GM13977 (cell line): ENCODE measurements around the gene ADAMTS8.

Experiments
- DNase-seq: peaks from one replicate; pipeline ENCODE4 v3.0.0; 2012; ENCODE audit warnings: low spot score
- in situ Hi-C: fragments of 300-500 bp; cut with MboI; formaldehyde crosslinking; loops from one replicate; pipeline ENCODE4 v1.12.0; 2022; ENCODE audit warnings: low sequenced_read_pairs, low pct_unique_long_range_greater_than_20kb, mixed read lengths, inconsistent platforms; ENCODE audit not compliant: unreplicated experiment
- TF ChIP-seq, protein P1 (sequence below): IDR thresholded peaks from 2 replicates; pipeline ENCODE4 v1.5.1; 2012; ENCODE audit warnings: mild to moderate bottlenecking, control low read depth; ENCODE audit not compliant: insufficient read depth; ENCODE audit errors: extremely low read depth, missing control alignments

Gene ADAMTS8

DNA sequence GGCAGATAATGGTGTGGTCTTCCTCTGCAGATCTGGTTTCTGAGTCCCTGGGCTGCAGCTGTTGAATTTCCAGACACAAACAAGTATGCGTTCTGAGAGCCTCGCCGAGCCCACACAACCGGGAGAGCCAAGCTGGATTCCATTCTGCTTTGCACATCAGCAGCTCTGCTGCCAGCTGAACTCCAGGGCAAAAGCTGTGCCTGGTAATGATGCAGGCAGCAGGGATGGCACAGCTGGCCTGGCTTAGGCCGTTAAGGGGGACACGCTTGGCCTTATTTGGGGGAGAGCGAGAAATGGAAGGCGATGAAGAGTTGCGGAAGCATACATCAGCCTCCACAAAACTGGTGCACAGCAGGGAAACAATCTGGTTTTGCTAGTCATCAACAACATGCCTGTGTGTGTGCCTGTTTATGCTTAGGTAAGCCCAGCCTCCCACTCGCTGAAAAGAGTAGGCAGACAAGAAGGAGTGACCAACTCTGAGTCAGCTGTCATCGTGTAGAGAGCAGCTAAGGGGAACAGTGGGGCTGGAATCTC lies 25.1 kb downstream of the ADAMTS8 start:
- TF ChIP-seq, protein P1, sequence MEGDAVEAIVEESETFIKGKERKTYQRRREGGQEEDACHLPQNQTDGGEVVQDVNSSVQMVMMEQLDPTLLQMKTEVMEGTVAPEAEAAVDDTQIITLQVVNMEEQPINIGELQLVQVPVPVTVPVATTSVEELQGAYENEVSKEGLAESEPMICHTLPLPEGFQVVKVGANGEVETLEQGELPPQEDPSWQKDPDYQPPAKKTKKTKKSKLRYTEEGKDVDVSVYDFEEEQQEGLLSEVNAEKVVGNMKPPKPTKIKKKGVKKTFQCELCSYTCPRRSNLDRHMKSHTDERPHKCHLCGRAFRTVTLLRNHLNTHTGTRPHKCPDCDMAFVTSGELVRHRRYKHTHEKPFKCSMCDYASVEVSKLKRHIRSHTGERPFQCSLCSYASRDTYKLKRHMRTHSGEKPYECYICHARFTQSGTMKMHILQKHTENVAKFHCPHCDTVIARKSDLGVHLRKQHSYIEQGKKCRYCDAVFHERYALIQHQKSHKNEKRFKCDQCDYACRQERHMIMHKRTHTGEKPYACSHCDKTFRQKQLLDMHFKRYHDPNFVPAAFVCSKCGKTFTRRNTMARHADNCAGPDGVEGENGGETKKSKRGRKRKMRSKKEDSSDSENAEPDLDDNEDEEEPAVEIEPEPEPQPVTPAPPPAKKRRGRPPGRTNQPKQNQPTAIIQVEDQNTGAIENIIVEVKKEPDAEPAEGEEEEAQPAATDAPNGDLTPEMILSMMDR: no peak
- in situ Hi-C loops: loop anchor here (25.0 kb wide), 1 partner anchor 191 kb away; no protein-coding TSS in a partner anchor
- DNase-seq: no peak

DNA sequence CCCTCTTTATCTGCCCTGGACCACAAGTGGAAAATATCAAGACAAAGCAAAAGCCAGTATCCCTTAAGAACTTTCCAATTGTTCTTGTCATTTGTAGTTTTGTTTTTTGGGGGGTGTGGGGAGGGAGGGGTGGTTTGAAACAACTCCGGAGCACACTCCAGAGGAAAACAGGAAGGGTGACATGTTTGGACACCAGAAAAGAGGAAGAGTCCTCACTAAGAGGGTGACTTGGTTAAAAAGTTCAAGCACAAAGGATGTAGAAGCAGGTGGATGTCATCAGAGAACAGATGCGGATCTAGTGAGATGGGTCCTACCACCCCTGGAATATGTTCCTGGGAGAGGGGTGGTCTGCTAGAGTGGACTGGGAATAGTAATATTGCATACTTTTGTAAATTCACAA lies 25.8 kb downstream of the ADAMTS8 start:
- TF ChIP-seq, protein P1: no peak
- in situ Hi-C loops: loop anchor here (25.0 kb wide), 1 partner anchor 190 kb away; no protein-coding TSS in a partner anchor
- DNase-seq: no peak

DNA sequence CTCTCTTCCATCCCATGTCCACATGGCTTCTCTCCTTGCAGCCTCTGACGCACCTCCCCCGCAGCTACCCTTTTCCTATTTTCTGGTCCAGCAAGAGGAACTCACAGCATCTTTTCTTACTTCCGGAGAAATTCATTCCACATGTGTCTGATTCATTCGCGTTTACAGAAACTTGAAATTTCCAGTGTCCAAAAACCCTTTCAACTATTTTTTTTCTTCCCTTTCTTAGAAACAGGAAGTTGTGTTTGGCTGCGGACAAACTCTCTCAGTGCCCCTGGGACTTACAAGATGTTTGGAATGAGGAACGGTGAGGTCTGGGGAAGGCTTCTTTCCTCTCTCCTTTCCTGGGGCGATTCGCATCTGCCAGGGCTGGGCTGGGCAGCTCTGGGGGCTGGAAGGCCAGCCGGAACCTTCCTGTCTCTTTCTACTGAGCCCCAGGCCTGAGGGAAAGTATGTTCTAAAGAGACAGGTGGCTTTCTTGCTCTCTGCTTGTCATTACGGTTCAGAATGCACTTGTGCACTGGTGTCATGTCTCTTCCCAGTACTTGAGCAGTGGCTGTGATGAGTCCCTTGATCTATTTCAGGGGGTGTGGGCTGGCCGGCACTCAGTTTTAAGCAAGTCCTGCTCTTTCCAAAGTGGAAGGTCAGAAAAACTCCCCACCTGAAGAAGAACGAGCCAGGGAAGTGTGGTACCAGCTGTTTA lies 27.5 kb downstream of the ADAMTS8 start:
- DNase-seq: no peak
- TF ChIP-seq, protein P1: no peak
- in situ Hi-C loops: loop anchor here (25.0 kb wide), 1 partner anchor 189 kb away; no protein-coding TSS in a partner anchor

DNA sequence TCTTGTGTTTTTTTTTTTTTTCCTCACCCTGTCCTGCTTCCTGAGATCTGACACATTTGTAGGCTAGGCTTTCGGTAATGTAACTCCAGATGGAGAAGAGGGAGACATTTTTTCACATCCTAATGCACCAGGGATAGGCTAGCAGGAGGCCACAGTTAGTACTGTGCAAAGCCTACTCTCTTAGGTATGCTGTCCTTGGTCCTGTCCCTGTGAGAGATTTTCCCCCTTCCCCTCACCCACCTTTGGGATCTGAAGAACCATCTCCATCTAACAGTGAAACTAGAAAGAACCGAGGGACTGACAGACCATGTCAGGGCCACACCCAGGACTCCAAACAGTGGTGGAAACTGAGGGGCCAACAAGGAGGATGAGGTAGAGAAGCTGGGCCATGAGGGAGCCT lies 29.2 kb downstream of the ADAMTS8 start:
- in situ Hi-C loops: no loop called here
- TF ChIP-seq, protein P1: no peak
- no peak for DNase-seq

DNA sequence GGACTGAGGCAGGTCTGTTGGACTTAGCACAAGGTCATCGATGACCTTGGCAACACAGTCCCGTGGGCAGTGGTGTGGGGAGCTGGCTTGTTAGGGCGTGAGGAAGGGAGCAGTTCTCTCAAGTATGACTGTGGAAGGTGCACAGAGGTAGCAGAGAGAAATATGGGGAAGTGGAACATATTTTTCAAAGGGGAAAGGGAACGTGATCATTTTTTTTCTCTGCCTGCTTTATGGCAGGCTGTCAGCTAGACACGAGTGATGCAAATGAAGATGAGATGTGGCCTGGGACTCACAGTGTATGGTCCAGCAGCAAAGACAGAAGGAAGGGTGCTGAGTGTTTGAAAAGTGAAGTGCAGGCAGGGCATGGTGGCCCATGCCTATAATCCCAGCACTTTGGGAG lies 30.6 kb downstream of the ADAMTS8 start:
- DNase-seq: no peak
- in situ Hi-C loops: no loop called here
- TF ChIP-seq, protein P1: no peak

DNA sequence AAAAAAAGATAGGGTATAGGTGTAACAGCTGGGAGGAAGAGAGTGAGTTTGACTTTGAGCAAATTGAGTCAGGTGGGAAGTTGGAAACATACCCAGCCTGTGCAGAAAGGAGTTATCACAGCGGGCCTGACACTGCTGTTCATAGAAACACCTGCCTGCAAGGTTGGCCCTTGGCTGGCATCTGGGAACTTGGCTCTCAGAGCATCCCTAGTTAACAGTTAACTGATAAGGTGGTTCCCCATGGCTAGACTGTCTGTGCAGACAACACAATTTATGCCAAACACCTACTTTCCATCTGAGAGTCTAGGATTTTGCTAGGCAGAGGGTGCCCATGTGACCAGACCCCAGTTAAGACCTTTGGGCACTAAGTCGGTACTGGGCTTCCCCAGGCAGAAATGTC lies 31.4 kb downstream of the ADAMTS8 start:
- DNase-seq: no peak
- in situ Hi-C loops: no loop called here
- TF ChIP-seq, protein P1: no peak
